ENCODE results near the gene SH2B3. TPM values are rescaled to one million over a fixed set of nuclear protein-coding genes. Genes with fewer than 3 reads are reported as not detected.
"Not testable (repeated sequence)": the region's sequence is repeated elsewhere in the genome, so short reads cannot be mapped to it uniquely, and the experiment has no call there.

The SH2B3 gene
- total RNA-seq, 1 experiment from 2014 or later: 7.7 TPM

GRCh38 chr12:111448846-111449790 is 43.4 kb downstream of the SH2B3 start:
- in situ Hi-C loops (cut with HindIII; ENCODE audit: low pct_unique_long_range_greater_than_20kb, low sequenced_read_pairs): no loop called here
- no peak for DNase-seq (ENCODE audit: low read depth)

- no peak for DNase-seq (ENCODE audit: low read depth)
- in situ Hi-C loops (cut with HindIII; ENCODE audit: low pct_unique_long_range_greater_than_20kb, low sequenced_read_pairs): loop anchor here (25.0 kb wide), 1 partner anchor 237 kb away; the partner anchor contains the start of genes ACAD10 and BRAP
These were observed 45.0 kb downstream of the SH2B3 start for GRCh38 chr12:111450676-111451075.

GRCh38 chr12:111451232-111451631 is 45.5 kb downstream of the SH2B3 start:
- in situ Hi-C loops (cut with HindIII; ENCODE audit: low pct_unique_long_range_greater_than_20kb, low sequenced_read_pairs): loop anchor here (25.0 kb wide), 1 partner anchor 236 kb away; the partner anchor contains the start of genes ACAD10 and BRAP
- no peak for DNase-seq (ENCODE audit: low read depth)

- DNase-seq (ENCODE audit: low read depth): peak; percentile 39
- in situ Hi-C loops (cut with HindIII; ENCODE audit: low pct_unique_long_range_greater_than_20kb, low sequenced_read_pairs): loop anchor here (25.0 kb wide), 1 partner anchor 236 kb away; the partner anchor contains the start of genes ACAD10 and BRAP
These were observed 46.0 kb downstream of the SH2B3 start for GRCh38 chr12:111451649-111452129.

- in situ Hi-C loops (cut with HindIII; ENCODE audit: low pct_unique_long_range_greater_than_20kb, low sequenced_read_pairs): loop anchor here (25.0 kb wide), 1 partner anchor 234 kb away; the partner anchor contains the start of genes ACAD10 and BRAP
- no peak for DNase-seq (ENCODE audit: low read depth)
These were observed 47.6 kb downstream of the SH2B3 start for GRCh38 chr12:111453071-111453989.

- in situ Hi-C loops (cut with HindIII; ENCODE audit: low pct_unique_long_range_greater_than_20kb, low sequenced_read_pairs): loop anchor here (25.0 kb wide), 1 partner anchor 233 kb away; the partner anchor contains the start of genes ACAD10 and BRAP
- DNase-seq (ENCODE audit: low read depth): no peak
These were observed 48.6 kb downstream of the SH2B3 start for GRCh38 chr12:111454311-111454710.

GRCh38 chr12:111454716-111455447 is 49.2 kb downstream of the SH2B3 start:
- no peak for DNase-seq (ENCODE audit: low read depth)
- in situ Hi-C loops (cut with HindIII; ENCODE audit: low pct_unique_long_range_greater_than_20kb, low sequenced_read_pairs): loop anchor here (25.0 kb wide), 1 partner anchor 232 kb away; the partner anchor contains the start of genes ACAD10 and BRAP

GRCh38 chr12:111455448-111456320 is 50.0 kb downstream of the SH2B3 start:
- in situ Hi-C loops (cut with HindIII; ENCODE audit: low pct_unique_long_range_greater_than_20kb, low sequenced_read_pairs): loop anchor here (25.0 kb wide), 1 partner anchor 232 kb away; the partner anchor contains the start of genes ACAD10 and BRAP
- no peak for DNase-seq (ENCODE audit: low read depth)

GRCh38 chr12:111457071-111457470 is 51.3 kb downstream of the SH2B3 start:
- in situ Hi-C loops (cut with HindIII; ENCODE audit: low pct_unique_long_range_greater_than_20kb, low sequenced_read_pairs): loop anchor here (25.0 kb wide), 1 partner anchor 230 kb away; the partner anchor contains the start of genes ACAD10 and BRAP
- no peak for DNase-seq (ENCODE audit: low read depth)

- no peak for DNase-seq (ENCODE audit: low read depth)
- in situ Hi-C loops (cut with HindIII; ENCODE audit: low pct_unique_long_range_greater_than_20kb, low sequenced_read_pairs): loop anchor here (25.0 kb wide), 1 partner anchor 230 kb away; the partner anchor contains the start of genes ACAD10 and BRAP
These were observed 51.9 kb downstream of the SH2B3 start for GRCh38 chr12:111457577-111457976.

GRCh38 chr12:111458546-111459172 is 52.9 kb downstream of the SH2B3 start:
- in situ Hi-C loops (cut with HindIII; ENCODE audit: low pct_unique_long_range_greater_than_20kb, low sequenced_read_pairs): loop anchor here (25.0 kb wide), 1 partner anchor 229 kb away; the partner anchor contains the start of genes ACAD10 and BRAP
- no peak for DNase-seq (ENCODE audit: low read depth)

GRCh38 chr12:111460111-111460510 is 54.4 kb downstream of the SH2B3 start:
- in situ Hi-C loops (cut with HindIII; ENCODE audit: low pct_unique_long_range_greater_than_20kb, low sequenced_read_pairs): loop anchor here (25.0 kb wide), 1 partner anchor 227 kb away; the partner anchor contains the start of genes ACAD10 and BRAP
- not testable (repeated sequence) for DNase-seq (ENCODE audit: low read depth)

- no peak for DNase-seq (ENCODE audit: low read depth)
- in situ Hi-C loops (cut with HindIII; ENCODE audit: low pct_unique_long_range_greater_than_20kb, low sequenced_read_pairs): loop anchor here (25.0 kb wide), 1 partner anchor 225 kb away; the partner anchor contains the start of genes ACAD10 and BRAP
These were observed 56.6 kb downstream of the SH2B3 start for GRCh38 chr12:111462210-111462769.

GRCh38 chr12:111467092-111467856 is 61.6 kb downstream of the SH2B3 start:
- DNase-seq (ENCODE audit: low read depth): peak; percentile 18

GRCh38 chr12:111467857-111468241 is 62.1 kb downstream of the SH2B3 start:
- DNase-seq (ENCODE audit: low read depth): no peak
- in situ Hi-C loops (cut with HindIII; ENCODE audit: low pct_unique_long_range_greater_than_20kb, low sequenced_read_pairs): loop anchor here (25.0 kb wide), 1 partner anchor 219 kb away; the partner anchor contains the start of genes ACAD10 and BRAP

More at GRCh38 chr12:111467092-111467856, 61.6 kb downstream of the SH2B3 start:
- in situ Hi-C loops (cut with HindIII; ENCODE audit: low pct_unique_long_range_greater_than_20kb, low sequenced_read_pairs): loop anchor here (25.0 kb wide), 1 partner anchor 220 kb away; the partner anchor contains the start of genes ACAD10 and BRAP
